Coronary artery (tissue), 2 donors: Measurements from ENCODE around the gene ERC1.
"Not testable (repeated sequence)": the region's sequence is repeated elsewhere in the genome, so short reads cannot be mapped to it uniquely, and the experiment has no call there.

ENCODE experiments used
- DNase-seq: peaks from one replicate; pipeline ENCODE4 v3.0.0-alpha.2; 2017; ENCODE audit warnings: low spot score
- H3K27ac ChIP-seq, 2 donors: fragments of 200-600 bp; sonication (generic); one replicate each; pipeline ENCODE4 v1.5.1; 2016 to 2019
- H3K4me3 ChIP-seq: fragments of 200-600 bp; sonication (generic); 2 replicates; pipeline ENCODE4 v1.5.1; 2016; ENCODE audit warnings: mild to moderate bottlenecking, moderate library complexity
- TF ChIP-seq, protein P1 (sequence below): fragments of 200-600 bp; sonication (generic); IDR thresholded peaks from one replicate; pipeline ENCODE4 v1.5.1; 2019; ENCODE audit warnings: antibody characterized with exemption

The ERC1 gene

GRCh38 chr12:992647-993046, 1.6 kb downstream of the ERC1 start:
- no peak for DNase-seq
- Histone ChIP-seq H3K4me3 (peak overlapping the region; percentile 89), H3K27ac (peak overlapping the region; percentile 27 to 94)
- TF ChIP-seq, protein P1, sequence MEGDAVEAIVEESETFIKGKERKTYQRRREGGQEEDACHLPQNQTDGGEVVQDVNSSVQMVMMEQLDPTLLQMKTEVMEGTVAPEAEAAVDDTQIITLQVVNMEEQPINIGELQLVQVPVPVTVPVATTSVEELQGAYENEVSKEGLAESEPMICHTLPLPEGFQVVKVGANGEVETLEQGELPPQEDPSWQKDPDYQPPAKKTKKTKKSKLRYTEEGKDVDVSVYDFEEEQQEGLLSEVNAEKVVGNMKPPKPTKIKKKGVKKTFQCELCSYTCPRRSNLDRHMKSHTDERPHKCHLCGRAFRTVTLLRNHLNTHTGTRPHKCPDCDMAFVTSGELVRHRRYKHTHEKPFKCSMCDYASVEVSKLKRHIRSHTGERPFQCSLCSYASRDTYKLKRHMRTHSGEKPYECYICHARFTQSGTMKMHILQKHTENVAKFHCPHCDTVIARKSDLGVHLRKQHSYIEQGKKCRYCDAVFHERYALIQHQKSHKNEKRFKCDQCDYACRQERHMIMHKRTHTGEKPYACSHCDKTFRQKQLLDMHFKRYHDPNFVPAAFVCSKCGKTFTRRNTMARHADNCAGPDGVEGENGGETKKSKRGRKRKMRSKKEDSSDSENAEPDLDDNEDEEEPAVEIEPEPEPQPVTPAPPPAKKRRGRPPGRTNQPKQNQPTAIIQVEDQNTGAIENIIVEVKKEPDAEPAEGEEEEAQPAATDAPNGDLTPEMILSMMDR = no peak

- TF ChIP-seq, protein P1 = no peak
Observed at GRCh38 chr12:996881-997280, 5.9 kb downstream of the ERC1 start.

GRCh38 chr12:997505-997904, 6.5 kb downstream of the ERC1 start:
- DNase-seq = no peak
- H3K4me3 ChIP-seq = no peak overlapping the region
- H3K27ac ChIP-seq = no peak overlapping the region
- TF ChIP-seq, protein P1 = no peak

More at GRCh38 chr12:996881-997280, 5.9 kb downstream of the ERC1 start:
- Histone ChIP-seq H3K4me3 (no peak overlapping the region), H3K27ac (no peak overlapping the region)
- DNase-seq = no peak

GRCh38 chr12:998020-998874, 7.2 kb downstream of the ERC1 start:
- TF ChIP-seq, protein P1 = no peak
- no peak for DNase-seq
- H3K4me3 ChIP-seq = no peak overlapping the region
- peak overlapping the region in 1 of 2 donors; percentile 39 for H3K27ac ChIP-seq

DNA sequence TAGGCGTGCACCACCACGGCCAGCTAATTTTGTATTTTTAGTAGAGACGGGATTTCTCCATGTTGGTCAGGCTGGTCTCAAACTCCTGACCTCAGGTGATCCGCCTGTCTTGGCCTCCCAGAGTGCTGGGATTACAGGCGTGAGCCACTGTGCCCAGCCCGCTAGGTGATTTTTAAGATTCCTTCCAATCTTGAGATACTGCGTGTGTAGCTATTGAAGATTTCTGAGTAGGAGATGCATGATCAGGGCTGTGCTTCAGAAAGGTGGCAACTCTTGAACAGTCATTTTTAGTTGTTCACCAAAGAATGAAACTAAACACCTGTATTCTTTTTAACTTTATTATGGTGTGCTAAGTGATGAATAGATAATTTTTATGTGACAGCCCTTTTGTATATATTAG, 8.7 kb downstream of the ERC1 start:
- H3K27ac ChIP-seq, DNase-seq, H3K4me3 ChIP-seq: not testable (repeated sequence)

DNA sequence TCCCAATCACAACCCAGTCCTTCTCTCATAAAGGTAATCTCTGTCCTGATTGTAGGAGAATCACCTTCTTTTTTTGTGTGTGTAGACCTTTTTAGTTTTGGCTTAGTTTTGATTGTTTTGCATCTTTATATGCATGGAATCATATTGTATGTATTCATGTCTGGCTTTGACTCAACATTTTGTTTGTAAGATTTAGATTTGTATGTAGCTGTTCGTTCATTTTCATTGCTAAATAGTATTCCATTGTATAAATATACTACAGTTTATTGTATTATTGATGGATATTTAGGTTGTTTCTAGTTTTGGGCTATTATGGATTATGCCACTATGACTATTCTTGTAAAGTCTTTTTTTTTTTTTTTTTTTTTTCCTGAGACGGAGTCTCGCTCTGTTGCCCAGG, 10.5 kb downstream of the ERC1 start:
- DNase-seq = no peak
- H3K4me3 ChIP-seq = no peak overlapping the region
- H3K27ac ChIP-seq = no peak overlapping the region
- TF ChIP-seq, protein P1 = no peak

GRCh38 chr12:1003600-1004271, 12.7 kb downstream of the ERC1 start:
- TF ChIP-seq, protein P1 = no peak
- no peak for DNase-seq
- Histone ChIP-seq H3K4me3 (no peak overlapping the region), H3K27ac (no peak overlapping the region)
